ENCODE measurements around the gene ASPDH.

The ASPDH gene

DNA sequence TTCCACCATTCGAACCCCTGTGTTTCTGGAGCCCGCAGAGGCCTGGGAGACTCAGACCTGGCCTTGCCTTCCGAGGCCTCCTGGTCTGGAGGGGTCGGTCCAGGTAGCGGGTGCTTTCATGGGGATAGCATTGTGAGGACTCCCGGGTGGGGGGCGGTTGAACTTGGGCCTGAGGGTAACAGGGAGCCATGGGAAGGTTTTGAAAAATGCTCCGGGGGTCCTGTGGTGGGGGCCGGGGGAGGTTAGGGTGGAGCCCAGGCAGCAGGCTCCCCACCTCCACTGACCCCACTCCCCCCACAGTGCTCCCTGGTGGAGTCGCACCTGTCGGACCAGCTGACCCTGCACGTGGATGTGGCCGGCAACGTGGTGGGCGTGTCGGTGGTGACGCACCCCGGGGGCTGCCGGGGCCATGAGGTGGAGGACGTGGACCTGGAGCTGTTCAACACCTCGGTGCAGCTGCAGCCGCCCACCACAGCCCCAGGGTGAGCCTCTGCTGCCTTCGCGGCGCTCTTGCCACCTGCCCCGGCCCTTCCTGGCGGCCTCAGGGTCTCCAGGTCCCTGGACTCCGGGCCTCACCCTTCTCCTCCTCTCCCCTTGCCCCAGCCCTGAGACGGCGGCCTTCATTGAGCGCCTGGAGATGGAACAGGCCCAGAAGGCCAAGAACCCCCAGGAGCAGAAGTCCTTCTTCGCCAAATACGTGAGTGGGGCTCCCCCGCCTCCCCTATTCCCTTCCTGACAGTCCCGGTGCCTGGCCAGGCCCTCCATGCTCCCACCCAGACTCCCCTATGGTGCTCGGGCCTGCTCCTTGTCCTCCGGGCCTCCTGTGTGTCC lies 33.2 kb downstream of the ASPDH start:
- peaks cover 23% of the 10 kb centered on the region for H3K9me3 Mint-ChIP-seq
- TF ChIP-seq, protein P1, sequence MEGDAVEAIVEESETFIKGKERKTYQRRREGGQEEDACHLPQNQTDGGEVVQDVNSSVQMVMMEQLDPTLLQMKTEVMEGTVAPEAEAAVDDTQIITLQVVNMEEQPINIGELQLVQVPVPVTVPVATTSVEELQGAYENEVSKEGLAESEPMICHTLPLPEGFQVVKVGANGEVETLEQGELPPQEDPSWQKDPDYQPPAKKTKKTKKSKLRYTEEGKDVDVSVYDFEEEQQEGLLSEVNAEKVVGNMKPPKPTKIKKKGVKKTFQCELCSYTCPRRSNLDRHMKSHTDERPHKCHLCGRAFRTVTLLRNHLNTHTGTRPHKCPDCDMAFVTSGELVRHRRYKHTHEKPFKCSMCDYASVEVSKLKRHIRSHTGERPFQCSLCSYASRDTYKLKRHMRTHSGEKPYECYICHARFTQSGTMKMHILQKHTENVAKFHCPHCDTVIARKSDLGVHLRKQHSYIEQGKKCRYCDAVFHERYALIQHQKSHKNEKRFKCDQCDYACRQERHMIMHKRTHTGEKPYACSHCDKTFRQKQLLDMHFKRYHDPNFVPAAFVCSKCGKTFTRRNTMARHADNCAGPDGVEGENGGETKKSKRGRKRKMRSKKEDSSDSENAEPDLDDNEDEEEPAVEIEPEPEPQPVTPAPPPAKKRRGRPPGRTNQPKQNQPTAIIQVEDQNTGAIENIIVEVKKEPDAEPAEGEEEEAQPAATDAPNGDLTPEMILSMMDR (IDR thresholded peaks at IDR 0.05): no peak
- peak overlapping the region; percentile 37 for H3K27ac Mint-ChIP-seq
- H3K36me3 Mint-ChIP-seq (ENCODE audit: low read depth): peaks cover 43% of the 10 kb centered on the region
- peaks cover 21% of the 10 kb centered on the region for H3K4me1 Mint-ChIP-seq
- H3K4me3 Mint-ChIP-seq: no peak overlapping the region
- DNase-seq: no peak
- H3K27me3 Mint-ChIP-seq (ENCODE audit: low read depth, poor library complexity): peaks cover 9% of the 10 kb centered on the region

GRCh38 chr19:50479761-50480251 lies 33.9 kb downstream of the ASPDH start:
- peaks cover 19% of the 10 kb centered on the region for H3K9me3 Mint-ChIP-seq
- peaks cover 36% of the 10 kb centered on the region for H3K36me3 Mint-ChIP-seq (ENCODE audit: low read depth)

DNA sequence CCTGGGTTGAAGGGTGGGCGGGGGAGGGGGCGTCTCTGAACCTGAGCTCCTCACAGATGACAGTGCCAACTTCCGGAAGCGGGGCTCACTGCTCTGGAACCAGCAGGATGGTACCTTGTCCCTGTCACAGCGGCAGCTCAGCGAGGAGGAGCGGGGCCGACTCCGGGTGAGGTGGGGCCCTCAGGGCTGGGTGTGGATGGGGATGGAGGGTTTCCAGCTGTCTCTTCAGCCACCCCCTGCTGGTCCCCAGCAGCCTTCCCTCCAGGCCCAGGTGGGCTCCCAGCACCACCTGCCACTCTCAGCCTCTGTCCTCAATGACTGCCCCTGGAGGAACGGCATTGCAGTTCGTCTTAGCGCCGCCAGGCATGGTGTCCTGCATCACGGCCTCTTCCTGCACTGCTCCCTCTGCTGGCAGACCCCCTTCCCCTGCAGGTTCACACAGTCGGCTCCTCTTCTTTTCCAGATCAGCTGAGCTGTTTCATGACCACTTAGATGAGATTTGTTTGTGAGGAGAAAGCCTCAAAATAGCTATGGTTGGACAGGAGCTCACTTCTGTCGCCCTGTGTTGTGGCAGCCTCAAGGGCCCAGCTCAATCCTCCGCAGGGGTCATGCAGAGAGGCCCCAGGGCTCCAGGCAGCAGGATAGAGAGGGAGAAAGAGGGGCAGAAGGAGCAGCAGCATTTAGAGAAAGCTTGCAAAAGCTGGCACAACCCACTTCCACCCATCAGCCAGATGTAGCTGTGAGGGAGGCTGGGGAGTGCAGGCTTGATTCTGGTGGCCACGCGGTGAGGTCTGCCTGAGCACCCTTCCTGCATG lies 34.6 kb downstream of the ASPDH start:
- no peak overlapping the region for H3K27ac Mint-ChIP-seq
- peaks cover 33% of the 10 kb centered on the region for H3K36me3 Mint-ChIP-seq (ENCODE audit: low read depth)
- H3K9me3 Mint-ChIP-seq: peaks cover 19% of the 10 kb centered on the region
- H3K4me1 Mint-ChIP-seq: peaks cover 26% of the 10 kb centered on the region
- TF ChIP-seq, protein P1 (IDR thresholded peaks at IDR 0.05): peak; percentile 39
- peaks cover 9% of the 10 kb centered on the region for H3K27me3 Mint-ChIP-seq (ENCODE audit: low read depth, poor library complexity)
- DNase-seq: no peak
- no peak overlapping the region for H3K4me3 Mint-ChIP-seq

More at GRCh38 chr19:50479761-50480251, 33.9 kb downstream of the ASPDH start:
- DNase-seq: no peak
- Mint-ChIP-seq H3K27me3 (ENCODE audit: low read depth, poor library complexity) (peaks cover 9% of the 10 kb centered on the region), H3K4me3 (no peak overlapping the region), H3K4me1 (peaks cover 26% of the 10 kb centered on the region), H3K27ac (no peak overlapping the region)
- TF ChIP-seq, protein P1 (IDR thresholded peaks at IDR 0.05): no peak

GRCh38 chr19:50477751-50478515 lies 35.8 kb downstream of the ASPDH start:
- H3K4me3 Mint-ChIP-seq: peak overlapping the region; percentile 97
- H3K9me3 Mint-ChIP-seq: peaks cover 19% of the 10 kb centered on the region

DNA sequence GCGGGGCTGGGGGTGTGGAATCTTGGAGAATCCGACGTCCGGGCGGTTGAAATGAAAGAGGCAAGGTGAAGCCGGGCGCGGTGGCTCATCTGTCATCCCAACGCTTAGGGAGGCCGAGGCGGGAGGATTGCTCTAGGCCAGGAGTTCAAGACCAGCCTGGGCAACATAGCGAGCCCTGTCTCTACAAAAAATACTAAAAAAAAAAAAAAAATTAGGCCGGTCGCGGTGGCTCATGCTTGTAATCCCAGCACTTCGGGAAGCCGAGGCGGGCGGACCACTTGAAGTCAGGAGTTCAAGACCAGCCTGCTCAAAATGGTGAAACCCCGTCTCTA lies 36.8 kb downstream of the ASPDH start:
- Mint-ChIP-seq H3K27me3 (ENCODE audit: low read depth, poor library complexity) (peaks cover 15% of the 10 kb centered on the region), H3K27ac (peak overlapping the region; percentile 99), H3K36me3 (ENCODE audit: low read depth) (peaks cover 27% of the 10 kb centered on the region), H3K4me3 (peak overlapping the region; percentile 97), H3K4me1 (peaks cover 26% of the 10 kb centered on the region), H3K9me3 (peaks cover 19% of the 10 kb centered on the region)
- DNase-seq: no peak
- TF ChIP-seq, protein P1 (IDR thresholded peaks at IDR 0.05): no peak

More at GRCh38 chr19:50477751-50478515, 35.8 kb downstream of the ASPDH start:
- H3K27me3 Mint-ChIP-seq (ENCODE audit: low read depth, poor library complexity): peaks cover 15% of the 10 kb centered on the region
- H3K36me3 Mint-ChIP-seq (ENCODE audit: low read depth): peaks cover 27% of the 10 kb centered on the region
- TF ChIP-seq, protein P1 (IDR thresholded peaks at IDR 0.05): no peak
- peaks cover 26% of the 10 kb centered on the region for H3K4me1 Mint-ChIP-seq
- H3K27ac Mint-ChIP-seq: no peak overlapping the region
- DNase-seq: no peak
